AG09319 (cell line): Measurements from ENCODE around the gene TRAF7.
A peak's percentile ranks its signal among the peaks of the same experiment; 100 is the strongest.

Experiments
- DNase-seq: peaks from one replicate; pipeline ENCODE4 v3.0.0-alpha.2; 2010; ENCODE audit warnings: low read depth; ENCODE audit errors: extremely low read depth
- CTCF ChIP-seq: IDR thresholded peaks from 2 replicates; pipeline ENCODE4 v1.5.1; 2011; ENCODE audit warnings: low read depth, mild to moderate bottlenecking, inconsistent platforms, low read length, moderate library complexity

Gene TRAF7

GRCh38 chr16:2213817-2214718, 58.5 kb downstream of the TRAF7 start:
- TF ChIP-seq CTCF = no peak

GRCh38 chr16:2214719-2214968, 59.1 kb downstream of the TRAF7 start, which contains the start of gene PGP:
TSS of gene PGP (minus strand) at chr16:2214840. CDS start at chr16:2214777, 63 bp downstream.
- no peak for DNase-seq
- TF ChIP-seq CTCF = no peak

More at GRCh38 chr16:2213817-2214718, 58.5 kb downstream of the TRAF7 start:
- DNase-seq = no peak

GRCh38 chr16:2216330-2216729, 60.7 kb downstream of the TRAF7 start:
- no peak for DNase-seq
- TF ChIP-seq CTCF = no peak

- peak; percentile 99 for DNase-seq
Measured at GRCh38 chr16:2223221-2223941, 67.8 kb downstream of the TRAF7 start, which contains the start of gene E4F1. TSS of gene E4F1 (plus strand) at chr16:2223591. CDS start at chr16:2223614, 23 bp downstream.

GRCh38 chr16:2223942-2224486, 68.4 kb downstream of the TRAF7 start:
- no peak for DNase-seq
- TF ChIP-seq CTCF = peak; percentile 26

More at GRCh38 chr16:2223221-2223941, 67.8 kb downstream of the TRAF7 start, which contains the start of gene E4F1:
- no peak for TF ChIP-seq CTCF

GRCh38 chr16:2226245-2226793, 70.7 kb downstream of the TRAF7 start:
- DNase-seq = no peak
- TF ChIP-seq CTCF = no peak

GRCh38 chr16:2226918-2227317, 71.3 kb downstream of the TRAF7 start:
- DNase-seq = no peak
- TF ChIP-seq CTCF = no peak
